H1 (cell line): ENCODE results near the gene XPO1. TPM values are rescaled to one million over a fixed set of nuclear protein-coding genes. Genes with fewer than 3 reads are reported as not detected.
A peak's percentile ranks its signal among the peaks of the same experiment; 100 is the strongest.
"Not testable (repeated sequence)": the region's sequence is repeated elsewhere in the genome, so short reads cannot be mapped to it uniquely, and the experiment has no call there.

Experiments
- CTCF ChIA-PET: fragments of 300-600 bp; sonication (Branson Sonifier 250); formaldehyde crosslinking; loops from one replicate; lab custom pipeline; 2021; ENCODE audit not compliant: partially characterized antibody; lab: Charles Lee
- POLR2A ChIA-PET: fragments of 300-600 bp; sonication (Branson Sonifier 250); formaldehyde crosslinking; loops from one replicate; lab custom pipeline; 2021; ENCODE audit warnings: inconsistent platforms; ENCODE audit not compliant: partially characterized antibody; lab: Charles Lee
- DNase-seq, 2 experiments: peaks; one replicate each; pipeline versions ENCODE4 v3.0.0 to v3.0.0-alpha.2; 2010 to 2022; ENCODE audit warnings: low spot score in 2 of 2, low read depth in 1 of 2, mixed read lengths in 1 of 2
- FAIRE-seq: peaks from 2 replicates; lab custom pipeline; 2011; peaks lifted over from hg19 to GRCh38; lab: Jason Lieb, UNC
- H2AFZ ChIP-seq: 2 replicates; pipeline ENCODE4 v1.8.1; 2012; ENCODE audit warnings: low read length, inconsistent platforms
- H2AK5ac ChIP-seq: 2 replicates; pipeline ENCODE4 v1.6.1; 2013; ENCODE audit warnings: low read depth, low read length
- H2BK120ac ChIP-seq: replicated peaks from 2 replicates; pipeline ENCODE3; 2013; ENCODE audit warnings: low read depth, low read length, inconsistent platforms
- H2BK12ac ChIP-seq: 2 replicates; pipeline ENCODE4 v1.6.1; 2013; ENCODE audit warnings: low read depth, low read length
- H2BK15ac ChIP-seq: 2 replicates; pipeline ENCODE4 v1.6.1; 2013; ENCODE audit warnings: low read length
- H2BK20ac ChIP-seq: 2 replicates; pipeline ENCODE4 v1.6.1; 2013; ENCODE audit warnings: low read length
- H2BK5ac ChIP-seq: 2 replicates; pipeline ENCODE4 v1.6.1; 2013; ENCODE audit warnings: low read depth, low read length
- H3K14ac ChIP-seq: 2 replicates; pipeline ENCODE4 v1.6.1; 2013; ENCODE audit warnings: inconsistent platforms; ENCODE audit not compliant: insufficient read length
- H3K18ac ChIP-seq: 2 replicates; pipeline ENCODE4 v1.6.1; 2013; ENCODE audit warnings: low read length; ENCODE audit errors: extremely low read depth
- H3K23ac ChIP-seq: 2 replicates; pipeline ENCODE4 v1.6.1; 2013; ENCODE audit warnings: inconsistent platforms; ENCODE audit not compliant: insufficient read length
- H3K23me2 ChIP-seq: 2 replicates; pipeline ENCODE4 v1.6.1; 2013; ENCODE audit warnings: low read depth, low read length
- H3K27ac ChIP-seq: 2 replicates; pipeline ENCODE4 v1.6.1; 2011; ENCODE audit warnings: low read depth, low read length, inconsistent platforms
- H3K27me3 ChIP-seq, 4 experiments: replicated peaks in 1 of 4; 1 replicate in 1 of 4; 2 replicates in 3 of 4; pipeline versions ENCODE4 v1.6.1 to v1.8.1; 2011 to 2013; ENCODE audit warnings: low read length in 3 of 4, mild to moderate bottlenecking in 3 of 4, inconsistent platforms in 2 of 4, mixed read lengths in 2 of 4, moderate library complexity in 1 of 4; ENCODE audit not compliant: control insufficient read depth in 3 of 4, insufficient read depth in 3 of 4; ENCODE audit errors: extremely low read depth in 1 of 4
- H3K36me3 ChIP-seq, 4 experiments: 2 replicates each; pipeline versions ENCODE4 v1.6.1 to v1.8.1; 2011 to 2013; ENCODE audit warnings: mild to moderate bottlenecking in 4 of 4, low read length in 3 of 4, moderate library complexity in 2 of 4, control low read depth in 1 of 4, inconsistent platforms in 1 of 4; ENCODE audit not compliant: insufficient read depth in 4 of 4, control insufficient read depth in 2 of 4
- H3K4ac ChIP-seq: replicated peaks from 2 replicates; pipeline ENCODE3; 2013; ENCODE audit warnings: low read length, low read depth, mixed read lengths, inconsistent platforms; ENCODE audit not compliant: insufficient read length
- H3K4me1 ChIP-seq, 4 experiments: replicated peaks in 1 of 4; 1 replicate in 1 of 4; 2 replicates in 3 of 4; pipeline versions ENCODE4 v1.6.1 to v1.8.1; 2011 to 2013; ENCODE audit warnings: low read length in 3 of 4, inconsistent platforms in 2 of 4, mixed read lengths in 1 of 4; ENCODE audit not compliant: insufficient read depth in 4 of 4, control insufficient read depth in 3 of 4
- H3K4me2 ChIP-seq, 2 experiments: 2 replicates each; pipeline versions ENCODE4 v1.6.1 to v1.8.1; 2011 to 2013; ENCODE audit warnings: low read depth in 2 of 2, low read length in 2 of 2, control low read depth in 1 of 2, inconsistent platforms in 1 of 2, mild to moderate bottlenecking in 1 of 2; ENCODE audit not compliant: insufficient read depth in 1 of 2
- H3K4me3 ChIP-seq, 4 experiments: fragments of 200-600, 300-600 bp in 1 of 4; sonication (generic), shearing (Covaris generic), sonication (Bioruptor Twin) in 1 of 4; 2 replicates each; pipeline versions ENCODE4 v1.5.1 to v1.8.1; 2011 to 2016; ENCODE audit warnings: low read length in 4 of 4, low read depth in 3 of 4, control low read depth in 2 of 4, inconsistent platforms in 2 of 4, mild to moderate bottlenecking in 2 of 4, mixed read lengths in 1 of 4, moderate library complexity in 1 of 4; ENCODE audit not compliant: insufficient read depth in 2 of 4; ENCODE audit errors: extremely low read depth in 1 of 4
- H3K56ac ChIP-seq: replicated peaks from 2 replicates; pipeline ENCODE3; 2013; ENCODE audit warnings: low read depth, mild to moderate bottlenecking, mixed read lengths, low read length, inconsistent platforms; ENCODE audit not compliant: insufficient read length
- H3K79me1 ChIP-seq: 2 replicates; pipeline ENCODE4 v1.6.1; 2013; ENCODE audit warnings: low read depth, low read length, control low read depth
- H3K79me2 ChIP-seq, 2 experiments: 2 replicates each; pipeline versions ENCODE4 v1.6.1 to v1.8.1; 2012 to 2013; ENCODE audit warnings: low read length in 2 of 2, mild to moderate bottlenecking in 2 of 2, inconsistent platforms in 1 of 2; ENCODE audit not compliant: insufficient read depth in 2 of 2, control insufficient read depth in 1 of 2
- H3K9ac ChIP-seq, 4 experiments: replicated peaks in 1 of 4; 1 replicate in 1 of 4; 2 replicates in 3 of 4; pipeline versions ENCODE4 v1.6.1 to v1.8.1; 2011 to 2013; ENCODE audit warnings: low read depth in 3 of 4, low read length in 3 of 4, control low read depth in 2 of 4, mild to moderate bottlenecking in 2 of 4, moderate library complexity in 2 of 4, inconsistent platforms in 1 of 4; ENCODE audit errors: extremely low read depth in 1 of 4
- H3K9me3 ChIP-seq, 2 experiments: 2 replicates each; pipeline versions ENCODE4 v1.6.1 to v1.8.1; 2012 to 2013; ENCODE audit warnings: mild to moderate bottlenecking in 2 of 2, moderate library complexity in 2 of 2, control low read depth in 1 of 2, inconsistent platforms in 1 of 2, low read depth in 1 of 2, low read length in 1 of 2, mixed read lengths in 1 of 2; ENCODE audit not compliant: insufficient read depth in 2 of 2
- H4K20me1 ChIP-seq, 2 experiments: replicated peaks in 1 of 2; 2 replicates each; pipeline versions ENCODE3 to v1.8.1; 2011 to 2013; ENCODE audit warnings: inconsistent platforms in 2 of 2, low read length in 2 of 2, mild to moderate bottlenecking in 1 of 2; ENCODE audit not compliant: insufficient read depth in 2 of 2, control insufficient read depth in 1 of 2
- H4K5ac ChIP-seq: 2 replicates; pipeline ENCODE4 v1.6.1; 2013; ENCODE audit warnings: low read length, low read depth, mixed read lengths, inconsistent platforms; ENCODE audit not compliant: insufficient read length
- H4K8ac ChIP-seq: 2 replicates; pipeline ENCODE4 v1.8.0; 2013; ENCODE audit warnings: mild to moderate bottlenecking, moderate library complexity, low read length, inconsistent platforms; ENCODE audit not compliant: insufficient read depth; ENCODE audit errors: extremely low read depth
- H4K91ac ChIP-seq: replicated peaks from 2 replicates; pipeline ENCODE3; 2013; ENCODE audit warnings: low read length, mixed read lengths, inconsistent platforms; ENCODE audit not compliant: insufficient read length
- BACH1 ChIP-seq: IDR thresholded peaks from 2 replicates; pipeline ENCODE4 v1.6.1; 2012; ENCODE audit warnings: low read length, improper control_type of control experiment
- HDAC2 ChIP-seq, 2 experiments: fragments of 300-600 bp in 1 of 2; sonication (generic) in 1 of 2; IDR thresholded peaks; 2 replicates each; pipeline ENCODE4 v1.6.1; 2011 to 2012; ENCODE audit warnings: low read depth in 2 of 2, low read length in 2 of 2, mild to moderate bottlenecking in 2 of 2, moderate library complexity in 2 of 2, borderline replicate concordance in 1 of 2, inconsistent platforms in 1 of 2
- JUN ChIP-seq: IDR thresholded peaks from 2 replicates; pipeline ENCODE4 v1.6.1; 2011; ENCODE audit warnings: low read depth, mild to moderate bottlenecking, improper control_type of control experiment, low read length
- KDM1A ChIP-seq: fragments of 200-600, 300-600 bp; sonication (generic); IDR thresholded peaks from 2 replicates; pipeline ENCODE4 v1.7.1; 2016; ENCODE audit warnings: mild to moderate bottlenecking, low read length, borderline replicate concordance
- MAX ChIP-seq: IDR thresholded peaks from 2 replicates; pipeline ENCODE4 v1.6.1; 2012; ENCODE audit warnings: inconsistent platforms
- POLR2A ChIP-seq, 2 experiments: IDR thresholded peaks; 1 replicate in 1 of 2; 2 replicates in 1 of 2; pipeline ENCODE4 v1.6.1; 2011; ENCODE audit warnings: low read depth in 2 of 2, low read length in 2 of 2, mild to moderate bottlenecking in 2 of 2; ENCODE audit errors: control extremely low read depth in 1 of 2
- SIN3A ChIP-seq, 2 experiments: IDR thresholded peaks in 1 of 2; conservative IDR thresholded peaks in 1 of 2; 2 replicates each; pipeline ENCODE4 v1.6.1; 2011 to 2012; ENCODE audit warnings: low read length in 2 of 2, improper control_type of control experiment in 1 of 2, low read depth in 1 of 2, mild to moderate bottlenecking in 1 of 2
- SP4 ChIP-seq: IDR thresholded peaks from 2 replicates; pipeline ENCODE4 v1.6.1; 2012; ENCODE audit warnings: low read length, inconsistent platforms
- TEAD4 ChIP-seq: IDR thresholded peaks from 2 replicates; pipeline ENCODE4 v1.6.1; 2012; ENCODE audit warnings: low read depth, low read length, inconsistent platforms, mixed read lengths
- WGBS, 2 experiments: shearing (Covaris generic) in 1 of 2; methylation state at CpG; one replicate each; pipeline versions ENCODE4 v1.1.6 to v1.1.7; 2013 to 2015; ENCODE audit warnings: low lambda C conversion rate in 2 of 2, mixed read lengths in 2 of 2, inconsistent platforms in 1 of 2, low coverage in 1 of 2, missing lambda C conversion rate in 1 of 2; ENCODE audit not compliant: insufficient replicate concordance in 2 of 2, insufficient coverage in 1 of 2, insufficient read length in 1 of 2; ENCODE audit errors: extremely low coverage in 1 of 2, missing lambda C conversion rate in 1 of 2; 5-methylcytosine and 5-hydroxymethylcytosine counted together
- polyA plus RNA-seq, 7 experiments: library from polyadenylated mRNA; depleted of rRNA in 3 of 7; stranded (reverse) in 5 of 7; unstranded in 2 of 7; fragments of >200 nt in 5 of 7; fragments of 200-250 nt in 2 of 7; gene quantifications; 1 replicate in 5 of 7; 2 replicates in 1 of 7; 4 replicates in 1 of 7; pipeline versions ENCODE4 v1.2.1 to v1.2.3, GENCODE V29; 2011 to 2013; ENCODE audit warnings: missing spikeins in 2 of 7, mixed read lengths in 2 of 7
- total RNA-seq: library from RNA; stranded (reverse); fragmentation: NEBNext Ultra II Directional; extraction: Animal tissue kit (Norgen Biotek cat#: 25700); gene quantifications from 2 replicates; pipeline ENCODE4 v1.2.1, GENCODE V29; 2021

The XPO1 gene
- total and polyA plus RNA-seq, 2 of the 8 experiments (the other 6 are each of a cell fraction or from before 2014, with no cell fraction given) = 110 to 296 TPM

- TF ChIP-seq JUN = peak; percentile 89; the same call in 1 of the 2 replicates
- TF ChIP-seq TEAD4 = 0 out of 2 replicates have a peak, but pooled peaks have one; percentile 5
- TF ChIP-seq POLR2A (IDR thresholded peaks at IDR 0.05; ENCODE audit: control extremely low read depth in 1 of 2, low read depth in 2 of 2, low read length in 2 of 2) = peak; percentile 38 to 98; a peak in 2 of 3 replicates
- peak; percentile 75 for TF ChIP-seq BACH1
- peak; percentile 41 for TF ChIP-seq MAX
- TF ChIP-seq KDM1A = no peak; the same call in 1 of the 2 replicates
- peak in 1 of 2 experiments; percentile 97; a peak in 1 of 4 replicates for TF ChIP-seq HDAC2 (IDR thresholded peaks at IDR 0.05; ENCODE audit: borderline replicate concordance in 1 of 2, low read depth in 2 of 2, low read length in 2 of 2)
- peak in 1 of 2 experiments; percentile 67; a peak in 1 of 4 replicates for TF ChIP-seq SIN3A (conservative IDR thresholded peaks at IDR 0.05 in 1 of 2, IDR thresholded peaks at IDR 0.05 in 1 of 2; ENCODE audit: low read depth in 1 of 2, low read length in 2 of 2)
- TF ChIP-seq SP4 = peak; percentile 74; the same call in 1 of the 2 replicates
Measured at GRCh38 chr2:61538200-61538919, at the start of gene XPO1 (continued).

- H3K18ac ChIP-seq, H4K91ac ChIP-seq, H3K9ac ChIP-seq, H3K4me3 ChIP-seq, CTCF ChIA-PET, H2AFZ ChIP-seq, FAIRE-seq, H3K14ac ChIP-seq, H3K27ac ChIP-seq, H3K79me1 ChIP-seq, H2BK12ac ChIP-seq, H3K27me3 ChIP-seq, H3K23me2 ChIP-seq, H2AK5ac ChIP-seq, H4K5ac ChIP-seq, H2BK20ac ChIP-seq, H2BK15ac ChIP-seq, H2BK5ac ChIP-seq, H3K23ac ChIP-seq, H3K4me2 ChIP-seq, H3K9me3 ChIP-seq, H4K20me1 ChIP-seq, DNase-seq, H3K36me3 ChIP-seq, H3K56ac ChIP-seq, H2BK120ac ChIP-seq, H3K79me2 ChIP-seq, H4K8ac ChIP-seq, H3K4ac ChIP-seq: not testable (repeated sequence)
- POLR2A ChIA-PET = interaction anchor here (1.6 kb wide), 1 partner anchor 51 kb away, joined by 3 read pairs; no protein-coding TSS in a partner anchor
- H3K4me1 ChIP-seq = peaks cover 0 to 11% (median 3%) of the 10 kb centered on the region in 4 experiments; a peak in 4 of 7 replicates
- WGBS, 2 experiments = 88% methylated on average over 5 of the region's 5 CpGs; no CpG with 5 or more reads in 1 of the 2 experiments
Measured at GRCh38 chr2:61586928-61587327, 48.8 kb upstream of the XPO1 start.
